Measurements from ENCODE around the gene CDC14A.

DNA sequence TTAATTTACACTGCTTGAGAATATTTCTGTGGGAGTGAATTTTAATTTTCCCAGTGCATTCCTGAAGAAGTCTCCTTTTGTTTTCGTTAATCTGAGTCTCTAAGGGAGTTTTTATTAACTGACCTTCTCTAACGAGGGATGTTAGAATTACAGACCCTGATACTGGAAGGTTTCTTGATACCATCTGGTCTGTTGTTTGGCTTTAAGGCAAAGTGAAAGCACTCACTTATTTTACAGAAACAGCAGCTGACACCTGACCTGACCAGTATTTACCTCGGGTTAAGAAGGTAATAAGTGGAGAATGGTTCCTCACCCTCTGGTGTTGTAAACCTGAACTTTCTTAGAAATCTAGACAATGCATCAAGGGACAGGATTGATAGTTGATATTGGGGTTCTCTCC is 12.4 kb downstream of the CDC14A start:
- TF ChIP-seq, protein P1, sequence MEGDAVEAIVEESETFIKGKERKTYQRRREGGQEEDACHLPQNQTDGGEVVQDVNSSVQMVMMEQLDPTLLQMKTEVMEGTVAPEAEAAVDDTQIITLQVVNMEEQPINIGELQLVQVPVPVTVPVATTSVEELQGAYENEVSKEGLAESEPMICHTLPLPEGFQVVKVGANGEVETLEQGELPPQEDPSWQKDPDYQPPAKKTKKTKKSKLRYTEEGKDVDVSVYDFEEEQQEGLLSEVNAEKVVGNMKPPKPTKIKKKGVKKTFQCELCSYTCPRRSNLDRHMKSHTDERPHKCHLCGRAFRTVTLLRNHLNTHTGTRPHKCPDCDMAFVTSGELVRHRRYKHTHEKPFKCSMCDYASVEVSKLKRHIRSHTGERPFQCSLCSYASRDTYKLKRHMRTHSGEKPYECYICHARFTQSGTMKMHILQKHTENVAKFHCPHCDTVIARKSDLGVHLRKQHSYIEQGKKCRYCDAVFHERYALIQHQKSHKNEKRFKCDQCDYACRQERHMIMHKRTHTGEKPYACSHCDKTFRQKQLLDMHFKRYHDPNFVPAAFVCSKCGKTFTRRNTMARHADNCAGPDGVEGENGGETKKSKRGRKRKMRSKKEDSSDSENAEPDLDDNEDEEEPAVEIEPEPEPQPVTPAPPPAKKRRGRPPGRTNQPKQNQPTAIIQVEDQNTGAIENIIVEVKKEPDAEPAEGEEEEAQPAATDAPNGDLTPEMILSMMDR (IDR thresholded peaks at IDR 0.05; ENCODE audit: extremely low read depth in 1 of 2, insufficient read depth in 1 of 2, low read depth in 1 of 2, low read length in 2 of 2), result no peak
- TF ChIP-seq POLR2AphosphoS5 (IDR thresholded peaks at IDR 0.05; ENCODE audit: insufficient read depth, low read depth, low read length), result no peak
- no peak for TF ChIP-seq GATA2 (IDR thresholded peaks at IDR 0.05; ENCODE audit: insufficient read depth, insufficient read length, low read depth, low read length)
- no peak for TF ChIP-seq EZH2 (IDR thresholded peaks at IDR 0.05; ENCODE audit: borderline replicate concordance, low read depth, low read length, severe bottlenecking)
- TF ChIP-seq POLR2A (IDR thresholded peaks at IDR 0.05; ENCODE audit: low read depth, low read length), result no peak
- TF ChIP-seq JUN (IDR thresholded peaks at IDR 0.05; ENCODE audit: borderline replicate concordance, insufficient read depth, insufficient read length, low read depth), result no peak

All from endothelial cell of umbilical vein (primary cell).